MM.1S (cell line): Measurements from ENCODE around the gene ZNF124.

Experiments
- EZH2phosphoT487 ChIP-seq: fragments of 300-600 bp; sonication (generic); IDR thresholded peaks from 2 replicates; pipeline ENCODE4 v1.6.1; 2018; ENCODE audit warnings: antibody characterized with exemption, low read length
- TF ChIP-seq, protein P1 (sequence below): fragments of 300-600 bp; sonication (generic); IDR thresholded peaks from 2 replicates; pipeline ENCODE4 v1.5.1; 2016; ENCODE audit warnings: antibody characterized with exemption, low read length, mixed read lengths

DNA sequence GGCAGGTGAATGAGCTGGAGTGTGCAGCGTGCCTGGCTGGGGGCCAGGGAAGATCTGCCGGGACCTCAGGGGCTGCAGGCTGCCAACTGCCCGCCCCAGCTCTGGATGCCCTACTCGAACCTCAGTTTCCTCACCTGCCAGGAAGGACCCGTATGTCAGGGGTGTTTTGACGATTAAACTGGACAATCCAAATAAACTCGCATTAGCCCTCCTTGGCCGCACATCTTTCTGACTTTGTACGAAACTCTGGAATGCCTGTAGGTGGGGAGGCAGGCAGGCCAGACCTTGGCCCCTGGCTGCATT lies 59.4 kb downstream of the ZNF124 start:
- TF ChIP-seq, protein P1, sequence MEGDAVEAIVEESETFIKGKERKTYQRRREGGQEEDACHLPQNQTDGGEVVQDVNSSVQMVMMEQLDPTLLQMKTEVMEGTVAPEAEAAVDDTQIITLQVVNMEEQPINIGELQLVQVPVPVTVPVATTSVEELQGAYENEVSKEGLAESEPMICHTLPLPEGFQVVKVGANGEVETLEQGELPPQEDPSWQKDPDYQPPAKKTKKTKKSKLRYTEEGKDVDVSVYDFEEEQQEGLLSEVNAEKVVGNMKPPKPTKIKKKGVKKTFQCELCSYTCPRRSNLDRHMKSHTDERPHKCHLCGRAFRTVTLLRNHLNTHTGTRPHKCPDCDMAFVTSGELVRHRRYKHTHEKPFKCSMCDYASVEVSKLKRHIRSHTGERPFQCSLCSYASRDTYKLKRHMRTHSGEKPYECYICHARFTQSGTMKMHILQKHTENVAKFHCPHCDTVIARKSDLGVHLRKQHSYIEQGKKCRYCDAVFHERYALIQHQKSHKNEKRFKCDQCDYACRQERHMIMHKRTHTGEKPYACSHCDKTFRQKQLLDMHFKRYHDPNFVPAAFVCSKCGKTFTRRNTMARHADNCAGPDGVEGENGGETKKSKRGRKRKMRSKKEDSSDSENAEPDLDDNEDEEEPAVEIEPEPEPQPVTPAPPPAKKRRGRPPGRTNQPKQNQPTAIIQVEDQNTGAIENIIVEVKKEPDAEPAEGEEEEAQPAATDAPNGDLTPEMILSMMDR, result no peak
- no peak for TF ChIP-seq EZH2phosphoT487
